HG02588 (cell line): ENCODE results near the gene PHOX2A.
A peak's percentile ranks its signal among the peaks of the same experiment; 100 is the strongest.
"Not testable (repeated sequence)": the region's sequence is repeated elsewhere in the genome, so short reads cannot be mapped to it uniquely, and the experiment has no call there.

Experiments used
- ATAC-seq: cut with Tn5 transposase; IDR thresholded peaks from one replicate; pipeline ENCODE4 v1.9.1; 2021; ENCODE audit warnings: mild to moderate bottlenecking, moderate library complexity; ENCODE audit not compliant: unreplicated experiment

Gene PHOX2A

DNA sequence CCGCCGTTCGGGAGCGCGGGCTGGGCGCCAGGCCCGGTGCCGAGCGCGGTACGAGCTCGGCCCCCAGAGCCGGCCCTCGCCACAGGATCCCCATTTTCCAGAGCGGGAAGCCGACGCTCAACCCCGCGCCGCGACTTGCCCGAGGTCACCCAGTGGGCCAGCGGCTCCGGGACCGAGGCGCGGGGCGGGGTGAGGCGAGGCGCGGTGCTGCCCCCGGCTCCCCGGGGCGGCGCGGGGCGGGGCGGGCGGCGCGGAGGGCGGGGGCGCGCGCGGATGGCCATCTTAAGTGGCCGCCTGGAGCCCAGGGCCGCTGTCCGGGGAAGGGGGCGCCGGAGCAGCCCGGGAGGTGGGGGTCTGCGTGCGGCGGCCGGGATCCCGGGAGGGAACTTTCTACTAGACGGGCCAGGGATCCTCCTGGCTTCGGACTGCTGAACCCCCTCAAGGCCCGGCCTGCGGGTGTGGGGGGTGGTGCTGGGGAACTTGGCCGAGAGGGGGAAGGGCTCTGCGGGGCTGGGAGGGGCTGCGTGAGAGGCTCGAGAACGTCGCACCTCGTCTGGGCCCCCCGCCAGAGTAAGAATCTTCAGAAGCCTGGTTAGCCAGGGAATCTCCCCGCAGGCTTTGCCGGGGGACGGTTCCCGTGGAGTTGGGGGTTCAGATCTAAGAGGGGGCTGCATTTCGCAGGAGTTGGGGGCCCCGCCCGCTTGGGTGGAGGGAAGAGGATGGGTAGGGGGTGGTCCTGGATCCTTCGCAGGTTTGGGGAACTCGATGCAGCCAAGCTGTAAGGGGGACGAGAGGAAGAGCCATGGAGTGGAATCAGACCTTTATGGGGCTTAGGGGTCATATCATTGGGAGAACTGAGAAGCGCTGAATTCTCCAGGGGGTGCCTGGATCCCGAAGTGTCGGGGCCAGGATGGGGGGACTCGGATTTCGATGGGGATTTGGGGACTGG, 20.1 kb downstream of the PHOX2A start:
- ATAC-seq = peak; percentile 52

GRCh38 chr11:72222907-72223614, 20.9 kb downstream of the PHOX2A start:
- peak; percentile 59 for ATAC-seq

GRCh38 chr11:72222106-72222891, 21.7 kb downstream of the PHOX2A start:
- ATAC-seq = no peak

GRCh38 chr11:72221386-72222075, 22.4 kb downstream of the PHOX2A start:
- no peak for ATAC-seq

DNA sequence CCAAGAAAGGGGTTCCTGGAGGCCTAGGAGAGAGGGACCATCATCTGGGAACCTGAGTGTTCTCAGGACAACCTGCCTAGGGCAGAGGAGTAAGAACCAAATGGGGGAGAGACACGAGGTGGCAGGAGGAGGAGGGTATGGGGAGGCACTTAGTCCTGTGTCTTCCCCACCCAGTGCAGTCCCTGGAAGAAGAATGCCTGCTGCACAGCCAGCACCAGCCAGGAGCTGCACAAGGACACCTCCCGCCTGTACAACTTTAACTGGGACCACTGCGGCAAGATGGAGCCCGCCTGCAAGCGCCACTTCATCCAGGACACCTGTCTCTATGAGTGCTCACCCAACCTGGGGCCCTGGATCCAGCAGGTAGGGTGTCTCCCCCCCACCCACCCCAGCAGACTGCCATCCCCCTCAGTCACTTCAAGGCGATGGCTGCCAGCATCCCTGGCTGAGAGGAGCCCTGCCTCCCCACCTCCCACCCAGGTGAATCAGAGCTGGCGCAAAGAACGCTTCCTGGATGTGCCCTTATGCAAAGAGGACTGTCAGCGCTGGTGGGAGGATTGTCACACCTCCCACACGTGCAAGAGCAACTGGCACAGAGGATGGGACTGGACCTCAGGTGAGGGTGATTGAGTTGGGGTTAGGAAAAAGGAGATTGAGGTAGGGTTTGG, 23.1 kb downstream of the PHOX2A start:
- no peak for ATAC-seq

DNA sequence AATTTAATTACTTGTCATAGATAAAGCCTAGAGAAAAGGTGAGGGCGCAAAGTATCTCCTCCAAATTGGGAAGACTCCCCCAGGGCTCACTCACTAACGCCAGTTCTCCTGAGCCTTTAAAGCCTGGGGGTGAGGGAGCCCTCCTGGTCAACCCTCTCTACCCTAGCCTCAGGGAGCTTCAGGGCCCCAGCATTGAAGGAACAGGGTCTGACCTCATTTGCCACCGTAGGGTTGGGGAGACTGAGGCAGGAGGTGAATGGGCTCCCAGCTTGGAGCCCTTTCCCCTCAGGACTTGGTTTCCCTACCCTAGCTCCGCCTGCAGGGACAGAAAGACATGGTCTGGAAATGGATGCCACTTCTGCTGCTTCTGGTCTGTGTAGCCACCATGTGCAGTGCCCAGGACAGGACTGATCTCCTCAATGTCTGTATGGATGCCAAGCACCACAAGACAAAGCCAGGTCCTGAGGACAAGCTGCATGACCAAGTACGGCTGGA, 25.7 kb downstream of the PHOX2A start:
- no peak for ATAC-seq

- ATAC-seq = no peak
Measured at GRCh38 chr11:72217841-72218240, 26.1 kb downstream of the PHOX2A start.

GRCh38 chr11:72216638-72217037, 27.3 kb downstream of the PHOX2A start, which contains the start of gene FOLR2:
TSS of gene FOLR2 (plus strand) at chr11:72216794. CDS start at chr11:72218585, 1,791 bp downstream.
- no peak for ATAC-seq

- ATAC-seq = no peak
Measured at GRCh38 chr11:72209101-72209500, 34.9 kb downstream of the PHOX2A start.

DNA sequence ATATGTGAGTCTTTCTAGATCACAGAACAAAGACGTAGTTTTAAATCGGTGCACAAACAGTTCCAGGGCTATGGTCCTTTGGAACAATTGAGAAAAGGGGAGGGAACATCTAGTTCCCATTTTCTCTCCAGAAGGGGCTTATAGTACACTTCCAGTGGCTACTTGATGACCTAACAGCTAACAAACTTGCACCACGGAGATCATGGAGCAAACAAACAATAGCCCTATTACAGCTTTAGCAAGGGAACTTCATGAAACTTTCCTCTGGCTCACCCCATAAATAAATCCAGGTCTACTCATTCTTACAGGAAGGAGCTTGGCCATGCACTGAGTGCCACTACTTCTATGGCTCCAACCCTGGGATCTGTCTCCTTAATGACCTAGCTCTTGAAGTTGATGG, 35.7 kb downstream of the PHOX2A start:
- ATAC-seq = no peak

DNA sequence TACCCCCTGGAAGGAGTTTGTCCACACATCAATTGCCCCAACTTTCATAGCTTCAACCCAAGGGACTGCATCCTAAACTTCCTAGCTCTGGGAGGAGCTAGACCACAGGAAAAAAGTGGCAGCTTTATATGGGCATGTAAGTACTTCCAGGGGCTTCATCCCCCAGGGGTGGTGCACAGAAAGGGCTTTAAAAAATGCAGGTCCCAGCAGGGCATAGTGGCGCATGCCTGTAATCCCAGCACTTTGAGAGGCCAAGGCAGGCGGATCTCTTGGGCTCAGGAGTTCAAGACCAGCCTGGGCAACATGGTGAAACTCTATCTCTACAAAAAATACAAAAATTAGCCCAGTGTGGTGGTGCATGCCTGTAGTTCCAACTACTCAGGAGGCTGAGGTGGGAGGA, 37.2 kb downstream of the PHOX2A start:
- not testable (repeated sequence) for ATAC-seq

- no peak for ATAC-seq
Measured at GRCh38 chr11:72204886-72205285, 39.1 kb downstream of the PHOX2A start.

DNA sequence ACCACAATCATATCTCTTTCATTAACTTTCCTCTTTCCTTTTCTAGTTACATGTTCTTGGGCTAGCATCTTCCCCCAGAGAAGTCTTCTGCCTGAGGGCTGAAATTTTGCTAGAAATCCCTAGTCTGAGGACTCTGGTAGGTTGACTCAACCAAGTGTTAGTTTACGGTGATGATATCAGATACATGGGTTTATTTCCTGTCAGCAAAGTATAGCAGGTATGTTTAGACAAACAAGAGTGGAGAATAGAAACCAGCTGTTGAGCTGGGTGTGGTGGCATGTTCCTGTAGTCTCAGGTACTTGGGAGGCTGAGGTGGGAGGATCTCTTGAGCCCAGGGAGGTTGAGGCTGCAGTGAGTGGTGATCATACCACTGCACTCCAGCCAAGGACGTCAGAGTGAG, 40.8 kb downstream of the PHOX2A start:
- ATAC-seq = no peak

DNA sequence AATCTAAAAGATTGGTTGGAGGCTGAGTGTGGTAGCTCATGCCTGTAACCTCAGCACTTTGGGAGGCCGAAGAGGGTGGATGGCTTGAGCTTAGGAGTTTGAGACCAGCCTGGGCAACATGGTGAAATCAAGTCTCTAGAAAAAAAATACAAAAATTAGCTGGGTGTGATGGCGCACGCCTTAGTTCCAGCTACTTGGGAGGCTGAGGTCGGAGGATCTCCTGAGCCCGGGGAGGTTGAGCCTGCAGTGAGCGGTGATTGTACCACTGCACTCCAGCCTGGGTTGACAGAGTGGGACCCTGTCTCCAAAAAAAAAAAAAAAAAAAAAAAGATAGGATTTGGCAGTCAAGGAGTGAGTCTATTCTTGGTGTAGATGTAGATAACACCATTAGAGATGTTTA, 41.4 kb downstream of the PHOX2A start:
- no peak for ATAC-seq

DNA sequence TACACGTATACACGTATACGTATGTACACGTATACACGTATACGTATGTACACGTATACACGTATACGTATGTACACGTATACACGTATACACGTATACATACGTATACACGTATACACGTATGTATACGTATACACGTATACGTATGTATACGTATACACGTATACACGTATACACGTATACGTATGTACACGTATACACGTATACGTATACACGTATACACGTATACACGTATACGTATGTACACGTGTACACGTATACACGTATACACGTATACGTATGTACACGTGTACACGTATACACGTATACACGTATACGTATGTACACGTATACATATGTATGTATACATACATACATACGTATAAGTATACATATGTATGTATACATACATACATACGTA, 42.5 kb downstream of the PHOX2A start:
- not testable (repeated sequence) for ATAC-seq

GRCh38 chr11:72195518-72196270, 48.3 kb downstream of the PHOX2A start:
- no peak for ATAC-seq

GRCh38 chr11:72191961-72192381, 52.0 kb downstream of the PHOX2A start, which contains the start of gene FOLR1:
TSS of gene FOLR1 (plus strand) at chr11:72192140. CDS start at chr11:72192174, 34 bp downstream.
- no peak for ATAC-seq

DNA sequence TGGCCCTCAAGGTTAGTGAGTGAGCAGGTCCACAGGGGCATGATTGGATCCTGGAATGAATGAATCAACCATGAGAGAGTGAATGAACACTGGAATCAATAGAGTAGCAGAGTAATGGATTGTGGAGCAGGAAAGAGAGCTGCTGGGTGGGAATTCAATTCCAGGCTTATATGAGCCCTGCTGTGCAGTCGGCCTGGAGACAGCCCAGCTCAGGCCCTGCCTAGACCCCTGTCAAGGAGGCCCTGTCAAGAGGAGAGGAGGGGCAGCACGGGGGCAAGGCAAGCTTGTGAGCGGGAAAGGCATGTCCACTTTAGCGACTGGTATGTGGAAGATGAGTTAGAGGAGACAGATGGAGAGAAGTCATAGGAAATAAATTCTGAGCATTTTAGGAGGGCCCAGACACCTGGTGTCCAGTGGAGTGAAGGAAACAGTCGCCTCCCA, 53.3 kb downstream of the PHOX2A start:
- no peak for ATAC-seq
